Activated naive CD4-positive, alpha-beta T cell treated with Interleukin-2 at 50 U/mL for 16 hours (primary cell): ENCODE data around the gene PRKCA.

Experiments used
- DNase-seq: peaks from one replicate; pipeline ENCODE4 v3.0.0-alpha.2; 2020

Gene PRKCA

GRCh38 chr17:66829883-66830282 is 527.5 kb downstream of the PRKCA start:
- DNase-seq, result no peak

- no peak for DNase-seq
These were observed 528.0 kb downstream of the PRKCA start for GRCh38 chr17:66830451-66830850.

DNA sequence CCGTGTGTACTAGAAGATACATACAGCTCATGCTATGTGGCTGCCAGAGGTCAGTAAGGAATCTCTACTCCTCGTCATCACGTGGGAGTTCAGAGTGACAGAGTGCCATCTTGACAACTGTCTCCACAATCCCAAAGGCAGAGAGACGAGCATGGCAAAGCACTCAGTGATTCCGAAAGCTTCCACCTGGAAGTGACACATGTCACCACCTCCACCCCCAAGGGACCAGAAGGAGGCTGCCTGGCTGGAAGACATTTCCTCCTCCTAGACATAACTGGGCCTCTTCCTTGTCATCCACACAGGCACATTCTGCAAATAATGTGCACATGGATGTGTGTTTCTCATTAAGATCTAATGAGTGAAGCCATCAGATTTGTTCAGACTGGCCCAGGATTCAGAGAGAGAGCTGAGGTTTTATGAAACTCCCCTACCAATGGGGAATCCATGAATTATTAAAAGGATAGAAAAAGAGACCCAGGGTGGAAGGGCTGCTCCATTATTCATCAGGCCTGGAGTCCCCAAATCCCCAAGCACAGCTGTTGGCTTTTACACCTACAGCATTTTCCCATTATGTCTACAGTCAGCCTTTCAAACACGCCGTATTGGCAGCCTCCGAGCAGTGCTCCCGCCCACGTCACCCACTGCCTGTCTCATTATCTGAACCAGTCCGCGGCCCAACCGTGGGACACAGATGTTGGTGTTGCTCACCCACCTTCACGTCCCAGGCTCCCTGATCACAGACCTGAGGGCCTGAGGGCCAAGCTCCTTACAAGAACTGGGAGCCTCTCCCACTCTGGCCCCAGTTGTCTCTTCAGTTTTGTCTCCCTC is 529.2 kb downstream of the PRKCA start:
- DNase-seq, result no peak

GRCh38 chr17:66833201-66833600 is 530.8 kb downstream of the PRKCA start:
- no peak for DNase-seq

DNA sequence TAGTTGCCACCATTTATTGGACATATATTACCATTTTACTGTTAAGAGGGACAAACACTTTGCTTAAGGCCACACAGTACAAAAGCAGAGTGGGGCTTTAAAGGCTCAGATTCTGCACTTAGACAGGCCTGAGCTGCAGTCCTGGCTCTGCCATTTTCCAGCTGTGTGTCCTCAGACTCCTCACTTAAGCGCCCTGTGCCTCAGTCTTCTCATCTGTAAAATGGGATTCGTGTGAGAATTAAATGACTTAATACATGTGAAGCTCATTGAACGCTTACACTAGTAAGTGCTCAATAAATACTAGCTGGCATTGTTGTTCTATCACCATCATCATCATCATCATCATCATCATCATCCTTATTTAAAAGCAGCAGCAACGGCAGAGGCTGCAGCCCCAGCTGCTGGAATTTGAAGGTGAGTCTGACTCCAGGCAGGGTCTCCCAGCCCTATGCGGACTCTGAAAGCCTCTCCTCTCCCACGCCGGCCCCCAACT is 532.1 kb downstream of the PRKCA start:
- DNase-seq, result no peak

DNA sequence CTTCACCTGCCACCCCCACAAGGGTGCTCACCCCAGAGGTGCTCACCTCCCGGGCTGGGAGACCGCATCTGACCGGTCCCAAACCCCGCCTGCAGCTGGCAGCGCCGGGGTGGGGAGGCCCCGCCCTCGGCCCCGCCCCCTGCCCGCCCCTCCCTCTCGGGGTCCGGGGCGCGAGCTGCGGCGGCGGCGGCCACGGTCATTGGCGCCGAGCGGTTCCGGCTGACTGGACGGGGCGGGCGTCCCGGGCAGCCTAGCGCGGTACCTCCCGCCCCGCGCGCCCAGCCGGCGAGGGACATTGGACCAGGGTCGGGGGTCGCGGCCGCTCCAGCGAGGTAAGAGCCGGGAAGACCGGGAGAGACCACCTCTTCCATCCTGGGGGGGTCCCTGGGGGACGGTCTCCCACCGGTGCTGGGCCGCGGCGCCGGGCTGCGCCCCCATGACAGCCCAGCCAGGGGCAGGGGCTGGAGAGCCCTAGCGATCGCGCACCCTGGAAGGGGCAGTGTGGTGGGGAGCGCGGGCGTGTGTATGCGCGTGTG is 532.6 kb downstream of the PRKCA start, which contains the start of gene CACNG5:
CACNG5 (plus strand) TSS at position 199 of the 536 bp plus-strand sequence. CDS start 42,216 bp downstream, outside the sequence.
- DNase-seq, result no peak

- no peak for DNase-seq
These were observed 533.1 kb downstream of the PRKCA start for GRCh38 chr17:66835476-66835875.

DNA sequence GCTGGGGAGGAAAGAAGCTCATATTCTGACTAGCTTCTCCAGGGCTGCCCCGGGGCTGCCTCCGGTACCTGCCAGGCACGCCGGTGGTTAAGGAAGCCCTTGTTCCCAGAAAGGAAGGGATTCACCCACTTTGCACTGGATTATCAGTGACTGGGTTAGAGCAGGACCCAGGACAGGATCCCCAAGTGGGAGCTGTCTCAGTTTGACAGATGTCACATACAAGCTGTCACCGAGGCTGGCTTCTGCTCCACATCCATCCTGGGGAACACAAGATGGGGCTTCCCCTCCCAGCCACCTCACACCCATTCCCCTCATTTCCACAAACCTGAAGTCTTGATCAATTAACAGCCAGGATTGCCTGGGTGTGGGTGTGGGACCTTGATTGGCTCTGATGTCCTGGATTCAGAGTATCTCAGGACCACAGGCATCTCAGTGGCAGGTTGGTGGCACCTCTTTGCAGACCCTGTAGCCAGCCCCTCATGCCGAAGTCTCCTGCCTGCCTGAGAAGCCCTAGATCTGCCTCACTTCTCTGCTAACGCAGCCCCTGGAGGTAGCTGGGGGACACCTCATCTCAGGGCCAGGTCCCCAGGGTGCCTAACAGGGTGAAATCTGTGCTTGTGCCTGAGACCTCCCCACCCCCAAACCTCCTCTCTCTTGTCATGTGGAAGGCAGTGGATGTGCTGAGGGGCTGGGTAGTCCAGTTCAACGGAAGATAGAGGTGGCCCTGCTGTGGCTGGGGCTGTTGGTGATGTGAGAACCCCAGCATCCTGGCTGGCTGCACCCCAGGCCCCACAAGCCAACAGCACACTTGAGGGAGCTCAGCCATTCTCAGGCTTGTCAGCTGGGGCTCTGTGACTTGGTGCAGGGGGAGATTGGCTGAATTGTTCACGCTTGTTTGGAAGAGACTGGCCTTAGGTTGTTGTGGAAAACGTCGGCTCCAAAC is 533.9 kb downstream of the PRKCA start:
- DNase-seq, result no peak

DNA sequence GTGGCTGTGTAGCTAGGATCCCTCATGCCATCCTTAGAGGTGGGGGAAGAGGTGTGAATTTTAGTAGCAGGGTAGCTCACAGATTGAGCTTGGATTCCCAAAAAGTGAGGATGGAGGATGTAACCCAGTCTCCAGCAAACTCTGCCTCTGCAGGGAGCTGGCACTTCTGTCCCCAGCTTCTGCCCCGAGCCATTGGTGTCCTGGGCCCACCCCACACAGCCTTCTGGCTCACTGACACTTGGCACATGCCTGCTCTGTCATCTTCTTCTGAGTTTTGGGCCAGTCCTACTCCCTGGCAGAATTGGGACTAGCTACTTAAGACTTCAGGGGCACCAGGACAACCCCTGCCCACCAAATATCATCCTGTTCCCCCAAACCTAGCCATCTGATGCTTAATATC is 534.8 kb downstream of the PRKCA start:
- no peak for DNase-seq

GRCh38 chr17:66837885-66838665 is 535.7 kb downstream of the PRKCA start:
- no peak for DNase-seq

GRCh38 chr17:66839616-66840015 is 537.2 kb downstream of the PRKCA start:
- no peak for DNase-seq

DNA sequence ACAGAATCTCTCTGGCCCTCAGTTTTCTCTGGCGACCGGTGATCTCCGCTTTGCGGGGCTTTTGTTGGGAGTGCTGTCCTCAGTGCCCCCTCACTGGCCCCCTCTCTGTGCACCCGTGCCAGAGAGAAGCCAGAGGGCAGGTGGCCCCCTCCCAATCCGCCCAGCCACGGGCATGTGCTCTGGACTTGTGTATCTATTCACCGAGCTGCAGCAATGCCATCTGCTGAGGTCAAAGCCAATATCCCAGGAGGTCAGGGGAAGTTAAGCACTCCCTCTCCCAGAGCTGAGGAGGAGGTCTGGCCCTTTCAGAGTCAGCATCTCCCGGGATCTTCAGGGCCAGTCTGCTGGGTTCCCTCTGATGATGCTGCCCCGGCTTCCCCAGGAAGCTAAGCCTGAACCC is 537.6 kb downstream of the PRKCA start:
- no peak for DNase-seq

- DNase-seq, result no peak
These were observed 538.9 kb downstream of the PRKCA start for GRCh38 chr17:66841328-66841727.

- DNase-seq, result no peak
These were observed 539.3 kb downstream of the PRKCA start for GRCh38 chr17:66841744-66842143.

DNA sequence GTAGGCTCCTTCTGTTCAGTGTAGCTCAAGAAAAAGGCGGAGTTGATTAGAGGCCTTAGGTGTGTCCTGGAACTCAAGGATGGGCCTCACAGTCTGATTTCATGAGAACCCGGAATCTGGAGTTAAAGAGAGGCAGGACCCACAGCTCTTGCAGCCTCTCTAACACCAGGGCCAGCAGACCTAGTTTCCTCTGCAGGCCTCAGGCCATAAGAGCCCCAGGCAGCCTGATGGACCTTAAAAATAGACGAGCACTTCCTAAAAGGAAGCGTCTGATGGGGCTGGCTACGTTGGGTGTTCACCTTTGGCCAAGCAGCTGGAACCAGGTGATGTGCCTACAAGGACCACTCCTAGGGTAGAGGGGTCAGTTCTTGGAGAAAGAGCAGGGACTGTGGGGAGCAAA is 540.1 kb downstream of the PRKCA start:
- DNase-seq, result no peak

DNA sequence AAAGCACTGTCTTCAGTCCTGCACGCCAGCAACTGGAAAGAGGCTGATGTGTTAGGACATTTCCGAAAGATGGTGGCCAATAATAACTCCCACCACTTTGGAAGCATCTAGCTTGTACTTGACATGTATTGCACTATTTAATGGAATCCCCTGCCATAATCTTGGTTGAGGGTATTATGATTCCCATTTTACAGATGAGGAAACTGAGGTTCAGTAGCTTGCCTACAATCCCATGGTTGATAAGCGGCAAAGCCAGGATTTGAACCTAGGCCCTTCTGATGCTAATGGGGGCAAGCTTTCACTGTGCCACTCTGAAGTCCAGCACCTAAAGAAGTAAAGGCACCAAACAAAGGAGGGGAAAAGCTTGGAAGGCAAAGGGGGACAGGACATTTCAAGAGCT is 540.5 kb downstream of the PRKCA start:
- DNase-seq, result no peak

GRCh38 chr17:66843627-66844026 is 541.2 kb downstream of the PRKCA start:
- no peak for DNase-seq

DNA sequence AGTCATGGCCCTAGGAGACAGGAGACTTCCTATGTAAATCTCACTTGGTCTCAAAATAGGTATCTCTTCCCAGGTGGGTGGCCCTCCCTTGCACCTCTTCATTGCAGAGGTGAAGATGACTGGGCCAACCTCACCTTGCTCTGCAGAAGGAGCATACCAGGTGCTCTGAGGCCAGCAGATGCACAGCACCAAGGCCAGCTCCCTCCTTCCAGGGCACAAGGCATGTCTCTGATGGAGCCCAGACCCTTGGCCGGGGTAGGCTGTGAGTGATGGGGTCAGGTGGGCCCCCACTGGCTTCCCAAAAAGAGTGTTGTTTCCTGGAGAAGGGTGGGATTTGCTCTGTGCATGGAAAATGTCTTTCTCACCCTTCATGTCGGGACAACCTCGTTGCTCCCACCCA is 545.3 kb downstream of the PRKCA start:
- DNase-seq, result no peak

- no peak for DNase-seq
These were observed 546.1 kb downstream of the PRKCA start for GRCh38 chr17:66848496-66848895.

DNA sequence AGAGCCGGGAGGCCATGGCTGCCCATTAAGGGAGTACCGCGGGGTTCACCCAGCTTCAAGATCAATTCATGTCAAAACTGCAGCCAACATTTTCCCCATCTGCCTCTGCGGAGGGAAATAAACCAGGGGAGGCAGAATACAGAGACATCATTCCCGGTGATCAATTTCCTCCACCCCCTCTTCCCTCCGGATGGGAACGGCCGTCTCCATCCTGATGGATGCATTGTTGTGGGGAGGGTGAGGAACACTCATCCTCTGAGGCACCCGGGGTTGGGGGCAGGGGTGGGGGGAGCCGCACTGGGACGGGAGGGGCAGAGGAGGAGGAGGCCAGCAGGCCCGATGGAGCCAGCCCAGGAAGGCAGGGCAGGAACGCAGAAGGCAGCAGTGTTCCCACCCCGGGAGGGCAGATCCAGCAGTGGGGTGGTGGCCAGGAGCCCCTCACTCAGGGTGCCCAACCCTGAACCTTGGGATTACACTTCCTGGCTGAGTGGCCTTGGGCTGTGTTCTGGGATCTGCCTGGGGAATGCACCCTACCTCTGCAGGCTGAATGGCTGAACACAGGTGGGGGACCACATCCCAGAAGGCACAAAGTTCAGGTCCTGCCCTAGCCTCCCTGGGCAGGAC is 546.7 kb downstream of the PRKCA start:
- DNase-seq, result no peak

DNA sequence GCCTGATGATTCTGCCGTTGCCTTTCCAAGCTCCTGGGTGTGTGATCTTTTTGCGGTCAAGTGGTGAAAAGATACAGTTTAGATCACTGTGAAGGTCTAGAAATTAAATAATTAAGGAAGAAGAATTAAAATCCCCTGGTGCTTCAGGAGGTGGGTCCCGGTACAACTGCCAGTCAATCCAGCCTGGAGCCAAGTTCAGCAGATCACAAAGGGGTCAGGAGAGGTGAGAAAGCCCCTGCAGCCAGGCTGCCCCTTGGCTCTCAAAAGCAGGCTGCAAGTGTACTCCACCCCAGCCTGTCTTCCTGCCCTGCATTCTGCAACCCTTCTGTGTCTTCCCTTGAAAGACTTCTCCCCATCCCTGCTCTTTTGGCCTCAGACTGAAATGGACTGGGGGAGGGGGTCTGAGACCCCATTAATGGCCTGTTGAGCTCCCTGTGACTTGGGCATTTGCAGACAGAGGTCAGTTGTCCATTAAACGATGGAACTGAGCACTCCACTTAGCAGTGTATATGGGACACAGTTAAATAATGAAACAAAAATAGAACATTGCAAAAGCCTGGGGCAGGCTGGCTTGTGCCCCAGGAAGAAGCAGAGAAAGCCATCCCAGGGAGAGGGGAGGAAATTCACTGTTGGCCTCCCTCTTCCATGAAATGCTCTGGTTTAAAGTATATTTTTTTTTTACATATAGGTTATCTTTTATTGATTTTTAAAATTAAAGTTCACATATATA is 547.6 kb downstream of the PRKCA start:
- DNase-seq, result no peak
